Stomach (tissue), 9 donors: ENCODE measurements around the gene STX4. TPM values are rescaled to one million over a fixed set of nuclear protein-coding genes. Genes with fewer than 3 reads are reported as not detected.

Experiments
- DNase-seq, 2 donors: peaks; one replicate each; pipeline versions ENCODE4 v3.0.0 to v3.0.0-alpha.2; 2013 to 2019
- H3K27ac ChIP-seq, 5 donors: fragments of 200-600 bp in 4 of 5; sonication (generic) in 4 of 5; one replicate each; pipeline ENCODE4 v1.5.1; 2013 to 2019; ENCODE audit warnings: mild to moderate bottlenecking in 1 of 5, moderate library complexity in 1 of 5
- H3K27me3 ChIP-seq, 3 donors: fragments of 200-600 bp; sonication (generic); one replicate each; pipeline ENCODE4 v1.5.1; 2017 to 2019; ENCODE audit warnings: mixed run types in 1 of 3
- H3K36me3 ChIP-seq, 4 donors: fragments of 200-600 bp; sonication (generic); 1 replicate in 3 of 4; 2 replicates in 1 of 4; pipeline ENCODE4 v1.5.1; 2016 to 2019
- H3K4me1 ChIP-seq, 4 donors: fragments of 200-600 bp; sonication (generic); one replicate each; pipeline ENCODE4 v1.5.1; 2016 to 2019
- H3K4me3 ChIP-seq, 4 donors: fragments of 200-600 bp; sonication (generic) in 3 of 4; one replicate each; pipeline ENCODE4 v1.5.1; 2016 to 2019; ENCODE audit warnings: mild to moderate bottlenecking in 1 of 4
- H3K9me3 ChIP-seq, 4 donors: fragments of 200-600 bp; sonication (generic); one replicate each; pipeline ENCODE4 v1.5.1; 2016 to 2019
- EP300 ChIP-seq: sonication (generic); formaldehyde crosslinking; IDR thresholded peaks from one replicate; pipeline ENCODE4 v1.6.1; 2017; ENCODE audit warnings: antibody characterized with exemption
- POLR2A ChIP-seq, 4 donors: fragments of 450-650 bp; IDR thresholded peaks; one replicate each; pipeline ENCODE4 v1.6.1; 2016; ENCODE audit warnings: antibody characterized with exemption in 4 of 4, control low read depth in 2 of 4, mild to moderate bottlenecking in 1 of 4, moderate library complexity in 1 of 4
- POLR2AphosphoS5 ChIP-seq, 3 donors: sonication (generic); formaldehyde crosslinking; IDR thresholded peaks; one replicate each; pipeline ENCODE4 v1.6.1; 2016; ENCODE audit warnings: antibody characterized with exemption in 3 of 3
- WGBS, 5 donors: extraction: QIAGEN DNeasy Blood & Tissue Kit in 3 of 5; methylation state at CpG; one replicate each; pipeline versions ENCODE4 v1.1.5 to v1.1.7; 2013 to 2018; 5-methylcytosine and 5-hydroxymethylcytosine counted together
- intact Hi-C: fragments of 100-400 bp; cut with DNase I; formaldehyde crosslinking; loops from one replicate; pipeline ENCODE4 v1.15.1; 2023; ENCODE audit warnings: low total_unique reads
- polyA plus RNA-seq, 3 donors: library from polyadenylated mRNA; stranded (reverse); fragments of 200-250 nt; gene quantifications; one replicate each; pipeline ENCODE4 v1.2.3, GENCODE V29; 2013
- total RNA-seq, 5 donors: library from RNA; depleted of rRNA; stranded (reverse); fragments of >200 nt; gene quantifications; one replicate each; pipeline versions ENCODE4 v1.1.0 to v1.2.3, GENCODE V29; 2014 to 2016
- TF ChIP-seq, protein P1 (sequence below), 7 experiments: fragments of 450-650 bp in 4 of 7; fragments of 200-600 bp in 3 of 7; sonication (generic) in 3 of 7; IDR thresholded peaks; one replicate each; pipeline ENCODE4 v1.5.1; 2016 to 2019; ENCODE audit warnings: antibody characterized with exemption in 7 of 7, control low read depth in 2 of 7, mild to moderate bottlenecking in 1 of 7
- donor health status: healthy with polysubstance abuse.
- donor health status: Bipolar disorder and iron deficiency.
- donor health status: healthy.

Gene STX4
- total and polyA plus RNA-seq, 8 donors: 13.8 to 254 (median 60.2) TPM

DNA sequence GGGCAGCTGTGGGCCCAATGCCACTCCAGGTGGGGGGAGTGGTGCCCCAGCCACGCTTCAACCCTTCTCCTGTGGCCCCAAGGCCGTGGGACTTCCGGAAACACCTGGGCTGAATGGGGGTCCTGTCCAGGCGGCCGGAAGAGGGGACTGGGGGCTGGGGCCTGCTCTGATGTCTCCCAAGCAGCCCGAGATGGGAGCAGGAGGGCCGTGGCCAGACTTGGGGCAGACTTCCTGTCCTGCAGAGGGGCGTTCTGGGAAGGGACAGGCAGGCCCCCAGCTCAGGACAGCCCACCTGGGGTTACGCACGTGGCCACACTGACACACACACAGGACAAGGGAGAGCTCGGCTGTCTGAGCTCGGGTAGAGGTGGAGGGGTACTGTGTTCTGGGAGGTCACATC is 43.3 kb upstream of the STX4 start:
- 34 to 75% (median 70%) methylated on average over 3 to 12 of the region's 12 CpGs for WGBS, 5 donors
- intact Hi-C loops: no loop called here

DNA sequence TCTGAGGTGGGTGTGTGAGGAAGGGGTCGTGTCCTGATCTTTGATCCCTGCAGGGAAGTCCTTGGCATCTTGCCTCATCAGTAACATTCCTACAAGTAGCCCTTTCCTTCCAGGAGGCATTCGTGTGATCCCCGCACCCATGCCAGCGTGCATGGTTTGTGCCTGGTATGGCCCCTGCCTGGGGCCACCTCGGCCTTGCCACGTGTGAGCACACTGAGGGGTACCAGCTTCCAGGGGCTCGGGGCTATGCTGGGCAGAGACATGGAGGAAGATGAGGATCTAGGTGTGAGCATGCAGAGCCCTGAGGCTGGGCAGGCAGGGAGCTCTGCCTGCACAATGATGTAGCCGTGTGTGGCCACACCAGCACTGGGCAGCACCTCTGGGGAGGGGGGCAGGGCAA is 42.3 kb upstream of the STX4 start:
- no peak overlapping the region for H3K4me3 ChIP-seq
- 66 to 80% (median 76%) methylated on average over 8 of the region's 8 CpGs for WGBS, 5 donors
- H3K36me3 ChIP-seq: peaks cover 0 to 17% (median 11%) of the 10 kb centered on the region in 4 donors
- no peaks in the 10 kb centered on the region for H3K9me3 ChIP-seq
- DNase-seq: no peak
- peaks cover 0 to 1% (median 0%) of the 10 kb centered on the region in 4 donors for H3K4me1 ChIP-seq
- H3K27me3 ChIP-seq: no peaks in the 10 kb centered on the region
- TF ChIP-seq POLR2A (IDR thresholded peaks at IDR 0.05) (no peak), POLR2AphosphoS5 (IDR thresholded peaks at IDR 0.05) (no peak), EP300 (no peak)
- TF ChIP-seq, protein P1, sequence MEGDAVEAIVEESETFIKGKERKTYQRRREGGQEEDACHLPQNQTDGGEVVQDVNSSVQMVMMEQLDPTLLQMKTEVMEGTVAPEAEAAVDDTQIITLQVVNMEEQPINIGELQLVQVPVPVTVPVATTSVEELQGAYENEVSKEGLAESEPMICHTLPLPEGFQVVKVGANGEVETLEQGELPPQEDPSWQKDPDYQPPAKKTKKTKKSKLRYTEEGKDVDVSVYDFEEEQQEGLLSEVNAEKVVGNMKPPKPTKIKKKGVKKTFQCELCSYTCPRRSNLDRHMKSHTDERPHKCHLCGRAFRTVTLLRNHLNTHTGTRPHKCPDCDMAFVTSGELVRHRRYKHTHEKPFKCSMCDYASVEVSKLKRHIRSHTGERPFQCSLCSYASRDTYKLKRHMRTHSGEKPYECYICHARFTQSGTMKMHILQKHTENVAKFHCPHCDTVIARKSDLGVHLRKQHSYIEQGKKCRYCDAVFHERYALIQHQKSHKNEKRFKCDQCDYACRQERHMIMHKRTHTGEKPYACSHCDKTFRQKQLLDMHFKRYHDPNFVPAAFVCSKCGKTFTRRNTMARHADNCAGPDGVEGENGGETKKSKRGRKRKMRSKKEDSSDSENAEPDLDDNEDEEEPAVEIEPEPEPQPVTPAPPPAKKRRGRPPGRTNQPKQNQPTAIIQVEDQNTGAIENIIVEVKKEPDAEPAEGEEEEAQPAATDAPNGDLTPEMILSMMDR (IDR thresholded peaks at IDR 0.05): no peak
- intact Hi-C loops: no loop called here
- H3K27ac ChIP-seq: no peak overlapping the region

More for the DNA sequence above, 43.3 kb upstream of the STX4 start:
- DNase-seq: no peak
- Histone ChIP-seq H3K4me3 (no peak overlapping the region), H3K36me3 (peaks cover 0 to 17% (median 11%) of the 10 kb centered on the region in 4 donors), H3K27ac (no peak overlapping the region), H3K27me3 (no peaks in the 10 kb centered on the region), H3K4me1 (peaks cover 8 to 9% (median 9%) of the 10 kb centered on the region in 4 donors), H3K9me3 (no peaks in the 10 kb centered on the region)
- TF ChIP-seq EP300 (no peak), POLR2AphosphoS5 (IDR thresholded peaks at IDR 0.05) (no peak), POLR2A (IDR thresholded peaks at IDR 0.05) (no peak)
- TF ChIP-seq, protein P1 (IDR thresholded peaks at IDR 0.05): no peak

DNA sequence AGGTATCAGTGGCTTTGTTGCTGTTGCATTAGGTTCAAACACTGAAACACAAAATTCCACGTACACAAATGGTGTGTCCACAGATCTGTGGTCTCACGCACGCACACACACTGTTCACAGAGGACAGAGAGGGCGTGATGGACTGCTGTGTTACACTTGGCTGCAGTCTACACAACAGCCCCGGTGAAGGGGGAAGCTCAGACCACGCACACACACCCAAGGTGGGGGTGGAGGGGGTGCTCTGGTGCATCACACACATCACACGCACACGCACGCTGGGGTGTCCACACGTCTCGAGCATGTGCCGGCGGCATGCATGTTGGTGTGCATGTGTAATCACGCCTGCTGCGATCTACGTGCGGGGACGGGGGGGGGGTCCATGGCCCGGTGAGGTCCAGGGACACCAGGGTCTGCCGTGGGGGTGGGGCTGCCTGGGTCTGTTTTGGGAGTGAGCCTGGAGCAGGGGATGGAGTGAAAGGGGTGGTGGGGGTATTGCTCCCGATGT is 41.0 kb upstream of the STX4 start:
- DNase-seq: no peak
- H3K36me3 ChIP-seq: peaks cover 0 to 11% (median 8%) of the 10 kb centered on the region in 4 donors
- H3K27ac ChIP-seq: no peak overlapping the region
- TF ChIP-seq EP300 (no peak), POLR2A (IDR thresholded peaks at IDR 0.05) (no peak), POLR2AphosphoS5 (IDR thresholded peaks at IDR 0.05) (no peak)
- TF ChIP-seq, protein P1 (IDR thresholded peaks at IDR 0.05): no peak
- H3K9me3 ChIP-seq: no peaks in the 10 kb centered on the region
- intact Hi-C loops: no loop called here
- H3K27me3 ChIP-seq: peaks cover 0 to 8% (median 5%) of the 10 kb centered on the region in 3 donors
- peaks cover 8 to 14% (median 10%) of the 10 kb centered on the region in 4 donors for H3K4me1 ChIP-seq
- no peak overlapping the region for H3K4me3 ChIP-seq
- 78 to 88% (median 85%) methylated on average over 8 to 21 of the region's 21 CpGs for WGBS, 5 donors

DNA sequence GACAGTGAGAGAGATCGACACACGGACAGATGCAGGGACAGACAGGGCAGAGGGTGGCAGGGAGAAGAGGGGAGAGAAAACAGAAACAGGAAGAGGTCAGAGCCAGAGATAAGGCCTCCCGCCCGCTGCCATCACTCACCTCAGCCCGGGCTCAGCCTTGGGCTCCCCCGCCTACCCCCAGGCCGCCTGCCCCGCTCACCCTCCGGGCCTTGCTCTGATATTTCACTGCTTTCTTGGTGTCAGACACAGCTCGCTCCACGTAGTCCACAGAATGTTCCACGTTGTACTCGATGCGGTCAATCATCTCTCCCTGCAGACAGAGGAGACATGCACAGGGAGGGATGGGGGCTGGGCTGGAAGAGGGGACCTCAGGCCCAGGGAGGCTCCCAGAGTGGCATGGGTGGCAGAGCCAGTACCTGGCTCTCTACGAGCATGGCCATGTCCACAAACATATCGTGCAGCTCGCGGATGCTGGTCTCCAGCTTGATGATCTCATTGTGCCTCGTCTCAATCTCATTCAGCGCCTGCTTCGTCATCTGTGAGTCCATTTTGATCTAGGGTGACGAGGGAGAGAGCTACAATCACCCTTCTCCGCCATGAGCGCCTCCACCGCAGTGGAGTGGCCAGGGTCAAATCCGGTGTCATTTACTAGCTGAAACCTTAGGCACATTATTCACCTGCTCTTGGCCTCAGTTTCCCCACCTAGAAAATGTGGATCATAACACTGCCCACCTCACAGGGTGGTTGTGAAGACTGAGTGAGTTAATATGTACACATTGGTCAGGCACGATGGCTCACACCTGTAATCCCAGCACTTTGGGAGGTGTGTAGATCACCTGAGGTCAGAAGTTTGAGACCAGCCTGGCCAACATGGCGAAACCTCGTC is 40.2 kb upstream of the STX4 start:
- TF ChIP-seq, protein P1 (IDR thresholded peaks at IDR 0.05): no peak
- no peak for TF ChIP-seq POLR2A (IDR thresholded peaks at IDR 0.05)
- TF ChIP-seq POLR2AphosphoS5 (IDR thresholded peaks at IDR 0.05): no peak
- TF ChIP-seq EP300: no peak
- Histone ChIP-seq H3K36me3 (peaks cover 0 to 3% (median 1%) of the 10 kb centered on the region in 4 donors), H3K27me3 (peaks cover 0 to 12% (median 5%) of the 10 kb centered on the region in 3 donors), H3K4me3 (no peak overlapping the region), H3K27ac (no peak overlapping the region), H3K9me3 (no peaks in the 10 kb centered on the region), H3K4me1 (peaks cover 14 to 19% (median 16%) of the 10 kb centered on the region in 4 donors)
- 74 to 77% (median 75%) methylated on average over 29 of the region's 29 CpGs for WGBS, 5 donors
- intact Hi-C loops: no loop called here
- DNase-seq: no peak
